ENCODE measurements around the gene PCDHB7.

- TF ChIP-seq POLR2A (IDR thresholded peaks at IDR 0.05) = no peak
- no peak for TF ChIP-seq CTCF (IDR thresholded peaks at IDR 0.05 in 8 of 11, conservative IDR thresholded peaks at IDR 0.05 in 3 of 11)
Measured at GRCh38 chr5:141182248-141182647, 9.8 kb downstream of the PCDHB7 start, which contains the start of gene PCDHB16.
